ENCODE measurements around the gene OR6B1. TPM values are rescaled to one million over a fixed set of nuclear protein-coding genes. Genes with fewer than 3 reads are reported as not detected.

Gene OR6B1
- total and polyA plus RNA-seq, 2 of the 8 experiments (the other 6 are each of a cell fraction or from before 2014, with no cell fraction given): not detected

DNA sequence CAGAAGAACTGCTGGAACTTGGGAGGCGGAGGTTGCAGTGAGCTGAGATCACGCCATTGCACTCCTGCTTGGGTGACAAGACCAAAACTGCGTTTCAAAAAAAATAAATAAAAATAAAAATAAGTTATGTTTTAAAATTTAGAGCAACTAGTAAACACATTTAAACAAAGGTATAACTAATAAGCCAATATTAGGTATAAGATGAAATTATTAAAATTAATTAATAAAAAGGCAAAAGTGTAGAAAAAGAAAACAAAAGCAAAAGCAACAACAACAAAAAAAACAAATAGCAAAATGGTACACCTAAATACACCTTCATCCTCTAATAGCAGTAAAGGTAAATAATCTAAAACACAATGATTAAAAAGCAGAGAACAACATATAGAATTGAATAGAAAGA lies 6.2 kb upstream of the OR6B1 start:
- H2BK15ac ChIP-seq (ENCODE audit: low read length): no peak overlapping the region
- no peak overlapping the region for H4K91ac ChIP-seq (replicated peaks; ENCODE audit: insufficient read length, low read length)
- FAIRE-seq (no peak), DNase-seq (ENCODE audit: low read depth in 1 of 2, low spot score in 2 of 2) (no peak)
- no peak overlapping the region for H2AK5ac ChIP-seq (ENCODE audit: low read depth, low read length)
- no peak overlapping the region for H3K56ac ChIP-seq (replicated peaks; ENCODE audit: insufficient read length, low read depth, low read length)
- no peaks in the 10 kb centered on the region for H3K79me2 ChIP-seq (ENCODE audit: control insufficient read depth in 1 of 2, insufficient read depth in 2 of 2, low read length in 2 of 2)
- H3K36me3 ChIP-seq (ENCODE audit: control insufficient read depth in 2 of 4, insufficient read depth in 4 of 4, low read length in 3 of 4): 0 out of 8 replicates have a peak, but pooled peaks cover 0 to 3% (median 0%) of the 10 kb centered on the region in 4 experiments
- no peak overlapping the region for H4K5ac ChIP-seq (ENCODE audit: insufficient read length, low read depth, low read length)
- H2AFZ ChIP-seq (ENCODE audit: low read length): no peak overlapping the region
- H3K14ac ChIP-seq (ENCODE audit: insufficient read length): no peak overlapping the region
- H2BK12ac ChIP-seq (ENCODE audit: low read depth, low read length): no peak overlapping the region
- H3K4me2 ChIP-seq (ENCODE audit: insufficient read depth in 1 of 2, low read depth in 2 of 2, low read length in 2 of 2): no peak overlapping the region
- peaks cover 5 to 10% of the 10 kb centered on the region in 2 experiments; a peak in 3 of 4 replicates for H3K9me3 ChIP-seq (ENCODE audit: insufficient read depth in 2 of 2, low read depth in 1 of 2, low read length in 1 of 2)
- H3K27me3 ChIP-seq (replicated peaks in 1 of 4; ENCODE audit: control insufficient read depth in 3 of 4, extremely low read depth in 1 of 4, insufficient read depth in 3 of 4, low read length in 3 of 4): no peaks in the 10 kb centered on the region
- H3K23ac ChIP-seq (ENCODE audit: insufficient read length): no peak overlapping the region
- CTCF ChIA-PET (ENCODE audit: partially characterized antibody): no interaction called here
- no peaks in the 10 kb centered on the region for H3K23me2 ChIP-seq (ENCODE audit: low read depth, low read length)
- WGBS, 2 experiments (ENCODE audit: extremely low coverage in 1 of 2, insufficient coverage in 1 of 2, insufficient read length in 1 of 2, insufficient replicate concordance in 2 of 2, low coverage in 1 of 2, low lambda C conversion rate in 2 of 2, missing lambda C conversion rate in 1 of 2): 88% methylated on average over 3 of the region's 3 CpGs; no CpG with 5 or more reads in 1 of the 2 experiments
- H3K27ac ChIP-seq (ENCODE audit: low read depth, low read length): no peak overlapping the region
- H3K4me3 ChIP-seq (ENCODE audit: extremely low read depth in 1 of 4, insufficient read depth in 2 of 4, low read depth in 3 of 4, low read length in 4 of 4): no peak overlapping the region
- no peaks in the 10 kb centered on the region for H3K4me1 ChIP-seq (replicated peaks in 1 of 4; ENCODE audit: control insufficient read depth in 3 of 4, insufficient read depth in 4 of 4, low read length in 3 of 4)
- H4K20me1 ChIP-seq (replicated peaks in 1 of 2; ENCODE audit: control insufficient read depth in 1 of 2, insufficient read depth in 2 of 2, low read length in 2 of 2): no peaks in the 10 kb centered on the region
- POLR2A ChIA-PET (ENCODE audit: partially characterized antibody): no interaction called here
- H3K18ac ChIP-seq (ENCODE audit: extremely low read depth, low read length): no peak overlapping the region
- no peak overlapping the region for H2BK120ac ChIP-seq (replicated peaks; ENCODE audit: low read depth, low read length)
- no peak overlapping the region for H4K8ac ChIP-seq (ENCODE audit: extremely low read depth, insufficient read depth, low read length)
- H3K9ac ChIP-seq (replicated peaks in 1 of 4; ENCODE audit: extremely low read depth in 1 of 4, low read depth in 3 of 4, low read length in 3 of 4): no peak overlapping the region
- no peaks in the 10 kb centered on the region for H3K79me1 ChIP-seq (ENCODE audit: low read depth, low read length)
- TF ChIP-seq JUN (IDR thresholded peaks at IDR 0.05; ENCODE audit: low read depth, low read length) (no peak), SIN3A (conservative IDR thresholded peaks at IDR 0.05 in 1 of 2, IDR thresholded peaks at IDR 0.05 in 1 of 2; ENCODE audit: low read depth in 1 of 2, low read length in 2 of 2) (no peak), RAD21 (IDR thresholded peaks at IDR 0.05 in 1 of 2, conservative IDR thresholded peaks at IDR 0.05 in 1 of 2; ENCODE audit: low read depth in 2 of 2, low read length in 2 of 2) (no peak)
- H2BK20ac ChIP-seq (ENCODE audit: low read length): no peak overlapping the region
- no peak overlapping the region for H2BK5ac ChIP-seq (ENCODE audit: low read depth, low read length)
- no peak overlapping the region for H3K4ac ChIP-seq (replicated peaks; ENCODE audit: insufficient read length, low read depth, low read length)

Measured in H1 (cell line).